Right atrium auricular region (tissue), 2 donors: ENCODE results near the gene TVP23C. TPM values are rescaled to one million over a fixed set of nuclear protein-coding genes. Genes with fewer than 3 reads are reported as not detected.

Experiments used
- DNase-seq: peaks from one replicate; pipeline ENCODE4 v3.0.0-alpha.2; 2019; ENCODE audit warnings: low spot score
- H3K27ac ChIP-seq, 2 donors: fragments of 200-600 bp; sonication (generic); 1 replicate in 1 of 2; 2 replicates in 1 of 2; pipeline ENCODE4 v1.5.1; 2016 to 2019
- H3K27me3 ChIP-seq, 2 donors: fragments of 200-600 bp; sonication (generic); one replicate each; pipeline versions ENCODE4 v1.5.1 to v1.6.0; 2017 to 2019
- H3K36me3 ChIP-seq: fragments of 200-600 bp; sonication (generic); one replicate; pipeline ENCODE4 v1.5.1; 2016
- H3K4me1 ChIP-seq, 2 donors: fragments of 200-600 bp; sonication (generic); one replicate each; pipeline versions ENCODE4 v1.5.1 to v1.6.0; 2017 to 2019
- H3K4me3 ChIP-seq, 2 donors: fragments of 200-600 bp; sonication (generic); 1 replicate in 1 of 2; 2 replicates in 1 of 2; pipeline ENCODE4 v1.5.1; 2017 to 2019; ENCODE audit warnings: mild to moderate bottlenecking in 1 of 2, moderate library complexity in 1 of 2
- H3K9me3 ChIP-seq, 2 donors: fragments of 200-600 bp; sonication (generic); one replicate each; pipeline ENCODE4 v1.5.1; 2019
- CTCF ChIP-seq, 2 donors: fragments of 200-600 bp; sonication (generic); IDR thresholded peaks; one replicate each; pipeline ENCODE4 v1.5.1; 2019; ENCODE audit warnings: antibody characterized with exemption in 2 of 2
- total RNA-seq, 2 donors: library from RNA; depleted of rRNA; stranded (reverse); fragments of >200 nt; gene quantifications; one replicate each; pipeline ENCODE4 v1.1.0, GENCODE V29; 2016

The TVP23C gene
- total RNA-seq, 2 donors from 2014 or later, result 3.3 to 5.3 TPM

- no peaks in the 10 kb centered on the region for H3K36me3 ChIP-seq
- no peak for DNase-seq
- H3K27ac ChIP-seq, result no peak overlapping the region
- no peak overlapping the region for H3K4me3 ChIP-seq
- no peaks in the 10 kb centered on the region for H3K27me3 ChIP-seq
- TF ChIP-seq CTCF (IDR thresholded peaks at IDR 0.05), result no peak
- peaks cover 0 to 50% of the 10 kb centered on the region in 2 donors for H3K4me1 ChIP-seq
- peaks cover 0 to 6% of the 10 kb centered on the region in 2 donors for H3K9me3 ChIP-seq
Observed at GRCh38 chr17:15454346-15454745, 108.9 kb downstream of the TVP23C start.

- no peak overlapping the region for H3K4me3 ChIP-seq
- peaks cover 0 to 51% of the 10 kb centered on the region in 2 donors for H3K4me1 ChIP-seq
- H3K27ac ChIP-seq, result no peak overlapping the region
- no peaks in the 10 kb centered on the region for H3K36me3 ChIP-seq
- DNase-seq, result no peak
- H3K27me3 ChIP-seq, result no peaks in the 10 kb centered on the region
- peaks cover 0 to 6% of the 10 kb centered on the region in 2 donors for H3K9me3 ChIP-seq
- TF ChIP-seq CTCF (IDR thresholded peaks at IDR 0.05), result no peak
Observed at GRCh38 chr17:15453782-15454181, 109.5 kb downstream of the TVP23C start.

DNA sequence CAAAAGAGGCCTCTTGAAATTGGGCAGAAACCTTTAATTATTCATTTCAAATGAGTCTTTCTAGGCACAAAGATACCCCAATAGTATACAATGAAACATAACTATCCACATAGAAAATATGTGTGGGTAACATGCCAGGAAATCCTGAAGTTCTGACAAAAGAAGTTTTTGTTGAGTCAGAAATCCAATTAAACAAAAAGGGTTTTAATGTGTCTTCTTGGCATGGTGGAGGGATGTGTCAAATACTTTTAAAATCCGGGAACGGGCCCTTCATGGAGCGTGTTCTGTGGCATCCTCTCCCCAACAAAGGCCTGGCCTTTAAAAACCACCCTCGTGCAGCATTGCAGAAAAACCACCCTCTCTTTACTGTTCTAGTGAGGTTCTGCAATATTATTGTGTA, 110.0 kb downstream of the TVP23C start:
- no peaks in the 10 kb centered on the region for H3K27me3 ChIP-seq
- H3K4me3 ChIP-seq, result no peak overlapping the region
- peaks cover 0 to 51% of the 10 kb centered on the region in 2 donors for H3K4me1 ChIP-seq
- no peak overlapping the region for H3K27ac ChIP-seq
- DNase-seq, result no peak
- no peaks in the 10 kb centered on the region for H3K36me3 ChIP-seq
- H3K9me3 ChIP-seq, result peaks cover 0 to 6% of the 10 kb centered on the region in 2 donors
- TF ChIP-seq CTCF (IDR thresholded peaks at IDR 0.05), result no peak

- Histone ChIP-seq H3K36me3 (no peaks in the 10 kb centered on the region), H3K4me3 (no peak overlapping the region), H3K4me1 (peaks cover 0 to 51% of the 10 kb centered on the region in 2 donors), H3K27me3 (no peaks in the 10 kb centered on the region), H3K9me3 (peaks cover 0 to 6% of the 10 kb centered on the region in 2 donors), H3K27ac (no peak overlapping the region)
- no peak for DNase-seq
- no peak for TF ChIP-seq CTCF (IDR thresholded peaks at IDR 0.05)
Observed at GRCh38 chr17:15452746-15453145, 110.5 kb downstream of the TVP23C start.

Other genes with a start within 250 kb of the TVP23C start
- not detected for gene TEKT3, start 221.9 kb downstream of the TVP23C start, total RNA-seq
- under 1 TPM in 1 of 2 donors, not detected in 1; 0.94 TPM for gene CDRT4, start 95.9 kb downstream of the TVP23C start, total RNA-seq
- gene FBXW10B, start 56.2 kb upstream of the TVP23C start, total RNA-seq, result under 1 TPM in 1 of 2 donors, not detected in 1; 0.63 TPM
- gene TRIM16, start 120.8 kb upstream of the TVP23C start, total RNA-seq, result 10 to 100 TPM; 17.1 to 33.4 TPM
- gene ZNF286A, start 136.3 kb upstream of the TVP23C start, total RNA-seq, result 10 to 100 TPM; 20.1 to 26.1 TPM
- gene TBC1D26, start 168.8 kb upstream of the TVP23C start, total RNA-seq, result not detected